ENCODE data around the gene NCKAP1. TPM values are rescaled to one million over a fixed set of nuclear protein-coding genes. Genes with fewer than 3 reads are reported as not detected.

NCKAP1 gene
- total and polyA plus RNA-seq, 2 donors (not counting 3 experiments of a cell fraction or from before 2014, with no cell fraction given) = 49.4 to 130 TPM

- Histone ChIP-seq H2AFZ (ENCODE audit: low read depth, low read length) (peak overlapping the region; percentile 36), H3K4me1 (ENCODE audit: control insufficient read depth, extremely low read depth, insufficient read depth, low read length) (peaks cover 7% of the 10 kb centered on the region), H3K9me3 (replicated peaks; ENCODE audit: control insufficient read depth, insufficient read depth, low read length) (no peaks in the 10 kb centered on the region), H3K79me2 (ENCODE audit: control insufficient read depth, insufficient read depth, low read length) (no peaks in the 10 kb centered on the region), H3K9me1 (replicated peaks; ENCODE audit: control insufficient read depth, extremely low read depth, insufficient read depth, low read length) (no peaks in the 10 kb centered on the region), H4K20me1 (replicated peaks; ENCODE audit: control insufficient read depth, extremely low read depth, insufficient read depth, low read length) (no peaks in the 10 kb centered on the region), H3K4me3 (replicated peaks in 1 of 3; ENCODE audit: insufficient read depth in 1 of 3, low read depth in 1 of 3, low read length in 3 of 3) (no peak overlapping the region), H3K9ac (replicated peaks; ENCODE audit: extremely low read depth, insufficient read depth, low read length) (no peak overlapping the region), H3K27me3 (ENCODE audit: control insufficient read depth in 2 of 2, insufficient read depth in 2 of 2, low read length in 2 of 2) (no peaks in the 10 kb centered on the region), H3K27ac (ENCODE audit: insufficient read depth, low read depth, low read length) (peak overlapping the region; percentile 38), H3K36me3 (ENCODE audit: control insufficient read depth in 2 of 2, extremely low read depth in 1 of 2, insufficient read depth in 2 of 2, low read length in 2 of 2) (no peaks in the 10 kb centered on the region), H3K4me2 (ENCODE audit: insufficient read depth, low read length) (no peak overlapping the region)
- intact Hi-C loops (cut with micrococcal nuclease) (no loop called here), dilution Hi-C loops (cut with MboI; ENCODE audit: extremely low pct_ligation_motif_present, low sequenced_read_pairs) (no loop called here)
- ChIA-PET CTCF (interaction anchor here (1.0 to 1.4 kb wide), 3 partner anchors 8 to 19 kb away, joined by 3 to 5 read pairs (median 4); partner anchors contain the start of gene DUSP19), POLR2A (no interaction called here)
- peak; percentile 66 for FAIRE-seq
- no TSS peak for BruUV-seq (replicated peaks)
- DNase-seq (ENCODE audit: low read depth, low spot score) = peak; percentile 81
- TF ChIP-seq EZH2 (IDR thresholded peaks at IDR 0.05; ENCODE audit: borderline replicate concordance, low read depth, low read length, severe bottlenecking) (no peak), FOS (IDR thresholded peaks at IDR 0.05; ENCODE audit: borderline replicate concordance, insufficient read depth, low read length) (peak; percentile 60), JUN (IDR thresholded peaks at IDR 0.05; ENCODE audit: borderline replicate concordance, insufficient read depth, insufficient read length, low read depth) (peak; percentile 39)
Observed at GRCh38 chr2:183059561-183059960, 21.3 kb upstream of the NCKAP1 start.

GRCh38 chr2:183057333-183057985 lies 19.2 kb upstream of the NCKAP1 start:
- no peaks in the 10 kb centered on the region for H3K9me1 ChIP-seq (replicated peaks; ENCODE audit: control insufficient read depth, extremely low read depth, insufficient read depth, low read length)
- no peaks in the 10 kb centered on the region for H3K36me3 ChIP-seq (ENCODE audit: control insufficient read depth in 2 of 2, extremely low read depth in 1 of 2, insufficient read depth in 2 of 2, low read length in 2 of 2)
- dilution Hi-C loops (cut with MboI; ENCODE audit: extremely low pct_ligation_motif_present, low sequenced_read_pairs) (no loop called here), intact Hi-C loops (cut with micrococcal nuclease) (no loop called here)
- H3K79me2 ChIP-seq (ENCODE audit: control insufficient read depth, insufficient read depth, low read length) = no peaks in the 10 kb centered on the region
- H3K9me3 ChIP-seq (replicated peaks; ENCODE audit: control insufficient read depth, insufficient read depth, low read length) = no peaks in the 10 kb centered on the region
- TF ChIP-seq, protein P1, sequence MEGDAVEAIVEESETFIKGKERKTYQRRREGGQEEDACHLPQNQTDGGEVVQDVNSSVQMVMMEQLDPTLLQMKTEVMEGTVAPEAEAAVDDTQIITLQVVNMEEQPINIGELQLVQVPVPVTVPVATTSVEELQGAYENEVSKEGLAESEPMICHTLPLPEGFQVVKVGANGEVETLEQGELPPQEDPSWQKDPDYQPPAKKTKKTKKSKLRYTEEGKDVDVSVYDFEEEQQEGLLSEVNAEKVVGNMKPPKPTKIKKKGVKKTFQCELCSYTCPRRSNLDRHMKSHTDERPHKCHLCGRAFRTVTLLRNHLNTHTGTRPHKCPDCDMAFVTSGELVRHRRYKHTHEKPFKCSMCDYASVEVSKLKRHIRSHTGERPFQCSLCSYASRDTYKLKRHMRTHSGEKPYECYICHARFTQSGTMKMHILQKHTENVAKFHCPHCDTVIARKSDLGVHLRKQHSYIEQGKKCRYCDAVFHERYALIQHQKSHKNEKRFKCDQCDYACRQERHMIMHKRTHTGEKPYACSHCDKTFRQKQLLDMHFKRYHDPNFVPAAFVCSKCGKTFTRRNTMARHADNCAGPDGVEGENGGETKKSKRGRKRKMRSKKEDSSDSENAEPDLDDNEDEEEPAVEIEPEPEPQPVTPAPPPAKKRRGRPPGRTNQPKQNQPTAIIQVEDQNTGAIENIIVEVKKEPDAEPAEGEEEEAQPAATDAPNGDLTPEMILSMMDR (IDR thresholded peaks at IDR 0.05; ENCODE audit: extremely low read depth in 1 of 2, insufficient read depth in 1 of 2, low read depth in 1 of 2, low read length in 2 of 2) = no peak
- no peak for TF ChIP-seq GATA2 (IDR thresholded peaks at IDR 0.05; ENCODE audit: insufficient read depth, insufficient read length, low read depth, low read length)
- no peak for TF ChIP-seq POLR2AphosphoS5 (IDR thresholded peaks at IDR 0.05; ENCODE audit: insufficient read depth, low read depth, low read length)
- TF ChIP-seq, protein P2, sequence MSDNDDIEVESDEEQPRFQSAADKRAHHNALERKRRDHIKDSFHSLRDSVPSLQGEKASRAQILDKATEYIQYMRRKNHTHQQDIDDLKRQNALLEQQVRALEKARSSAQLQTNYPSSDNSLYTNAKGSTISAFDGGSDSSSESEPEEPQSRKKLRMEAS (IDR thresholded peaks at IDR 0.05; ENCODE audit: insufficient read depth, insufficient read length) = no peak
- no peak for TF ChIP-seq POLR2A (IDR thresholded peaks at IDR 0.05; ENCODE audit: low read depth, low read length)
- TF ChIP-seq MYC (IDR thresholded peaks at IDR 0.05; ENCODE audit: low read depth, low read length) = no peak
- TF ChIP-seq FOS (IDR thresholded peaks at IDR 0.05; ENCODE audit: borderline replicate concordance, insufficient read depth, low read length) = no peak
- TF ChIP-seq EZH2 (IDR thresholded peaks at IDR 0.05; ENCODE audit: borderline replicate concordance, low read depth, low read length, severe bottlenecking) = no peak
- TF ChIP-seq JUN (IDR thresholded peaks at IDR 0.05; ENCODE audit: borderline replicate concordance, insufficient read depth, insufficient read length, low read depth) = no peak
- H3K4me2 ChIP-seq (ENCODE audit: insufficient read depth, low read length) = no peak overlapping the region
- H3K9ac ChIP-seq (replicated peaks; ENCODE audit: extremely low read depth, insufficient read depth, low read length) = no peak overlapping the region
- no peak overlapping the region for H3K4me3 ChIP-seq (replicated peaks in 1 of 3; ENCODE audit: insufficient read depth in 1 of 3, low read depth in 1 of 3, low read length in 3 of 3)
- BruUV-seq (replicated peaks) = no TSS peak
- ChIA-PET CTCF (interaction anchor here (0.8 to 1.5 kb wide), 4 partner anchors 10 to 191 kb away, joined by 3 to 5 read pairs (median 4); no protein-coding TSS in a partner anchor), POLR2A (no interaction called here)
- peaks cover 2 to 3% of the 10 kb centered on the region in 2 experiments for H3K27me3 ChIP-seq (ENCODE audit: control insufficient read depth in 2 of 2, insufficient read depth in 2 of 2, low read length in 2 of 2)
- H3K4me1 ChIP-seq (ENCODE audit: control insufficient read depth, extremely low read depth, insufficient read depth, low read length) = peaks cover 7% of the 10 kb centered on the region
- FAIRE-seq (no peak), DNase-seq (ENCODE audit: low read depth, low spot score) (no peak)
- no peaks in the 10 kb centered on the region for H4K20me1 ChIP-seq (replicated peaks; ENCODE audit: control insufficient read depth, extremely low read depth, insufficient read depth, low read length)
- no peak overlapping the region for H3K27ac ChIP-seq (ENCODE audit: insufficient read depth, low read depth, low read length)
- no peak overlapping the region for H2AFZ ChIP-seq (ENCODE audit: low read depth, low read length)

All from endothelial cell of umbilical vein (primary cell).